ENCODE results near the gene RNF39.

Gene RNF39

GRCh38 chr6:30063315-30063714 lies 12.3 kb downstream of the RNF39 start:
- Histone ChIP-seq H4K20me1 (ENCODE audit: insufficient read depth, low read length) (no peaks in the 10 kb centered on the region), H3K9me2 (ENCODE audit: low read depth, low read length) (no peaks in the 10 kb centered on the region), H3K27me3 (ENCODE audit: insufficient read depth, low read length) (no peaks in the 10 kb centered on the region), H3K9ac (ENCODE audit: low read length) (no peak overlapping the region), H3K79me2 (ENCODE audit: insufficient read depth, low read length) (peaks cover 7% of the 10 kb centered on the region; the same call in 1 of the 2 replicates), H3F3A (ENCODE audit: insufficient read depth, low read length) (no peaks in the 10 kb centered on the region), H3K36me3 (ENCODE audit: insufficient read depth, low read length) (peaks cover 19% of the 10 kb centered on the region; the same call in 1 of the 2 replicates), H3K4me2 (ENCODE audit: low read length) (peak overlapping the region; percentile 20; the same call in 1 of the 2 replicates), H2AFZ (ENCODE audit: low read length) (no peak overlapping the region), H3K9me3 (ENCODE audit: low read length) (no peaks in the 10 kb centered on the region), H3K4me3 (ENCODE audit: low read depth, low read length, poor library complexity, severe bottlenecking) (no peak overlapping the region), H3K4me1 (ENCODE audit: insufficient read depth, low read length, severe bottlenecking) (peaks cover 52% of the 10 kb centered on the region), H3K27ac (ENCODE audit: low read depth, low read length, poor library complexity, severe bottlenecking) (no peak overlapping the region)
- TF ChIP-seq CTCF (IDR thresholded peaks at IDR 0.05; ENCODE audit: low read length) = no peak
- no peak for TF ChIP-seq EZH2 (IDR thresholded peaks at IDR 0.05; ENCODE audit: borderline replicate concordance, low read length)

GRCh38 chr6:30062471-30063178 lies 12.9 kb downstream of the RNF39 start:
- H3K27me3 ChIP-seq (ENCODE audit: insufficient read depth, low read length) = no peaks in the 10 kb centered on the region
- H3K4me2 ChIP-seq (ENCODE audit: low read length) = peak overlapping the region; percentile 92
- H3K27ac ChIP-seq (ENCODE audit: low read depth, low read length, poor library complexity, severe bottlenecking) = peak overlapping the region; percentile 66
- H3K36me3 ChIP-seq (ENCODE audit: insufficient read depth, low read length) = peaks cover 23% of the 10 kb centered on the region; the same call in 1 of the 2 replicates
- no peak overlapping the region for H2AFZ ChIP-seq (ENCODE audit: low read length)
- TF ChIP-seq EZH2 (IDR thresholded peaks at IDR 0.05; ENCODE audit: borderline replicate concordance, low read length) = no peak
- TF ChIP-seq CTCF (IDR thresholded peaks at IDR 0.05; ENCODE audit: low read length) = no peak
- H3K4me1 ChIP-seq (ENCODE audit: insufficient read depth, low read length, severe bottlenecking) = peaks cover 46% of the 10 kb centered on the region
- H3K79me2 ChIP-seq (ENCODE audit: insufficient read depth, low read length) = peaks cover 2% of the 10 kb centered on the region; the same call in 1 of the 2 replicates
- peak overlapping the region; percentile 92 for H3K4me3 ChIP-seq (ENCODE audit: low read depth, low read length, poor library complexity, severe bottlenecking)
- peak overlapping the region; percentile 96 for H3K9ac ChIP-seq (ENCODE audit: low read length)
- no peaks in the 10 kb centered on the region for H4K20me1 ChIP-seq (ENCODE audit: insufficient read depth, low read length)
- no peaks in the 10 kb centered on the region for H3K9me2 ChIP-seq (ENCODE audit: low read depth, low read length)
- H3F3A ChIP-seq (ENCODE audit: insufficient read depth, low read length) = no peaks in the 10 kb centered on the region
- H3K9me3 ChIP-seq (ENCODE audit: low read length) = no peaks in the 10 kb centered on the region

GRCh38 chr6:30061858-30062458 lies 13.6 kb downstream of the RNF39 start:
- peak overlapping the region; percentile 92 for H3K4me3 ChIP-seq (ENCODE audit: low read depth, low read length, poor library complexity, severe bottlenecking)
- H3K4me1 ChIP-seq (ENCODE audit: insufficient read depth, low read length, severe bottlenecking) = peaks cover 43% of the 10 kb centered on the region
- peak overlapping the region; percentile 51; the same call in 1 of the 2 replicates for H2AFZ ChIP-seq (ENCODE audit: low read length)
- no peaks in the 10 kb centered on the region for H3F3A ChIP-seq (ENCODE audit: insufficient read depth, low read length)
- peaks cover 26% of the 10 kb centered on the region; the same call in 1 of the 2 replicates for H3K36me3 ChIP-seq (ENCODE audit: insufficient read depth, low read length)
- peak overlapping the region; percentile 92 for H3K4me2 ChIP-seq (ENCODE audit: low read length)
- no peaks in the 10 kb centered on the region for H3K9me3 ChIP-seq (ENCODE audit: low read length)
- H3K9ac ChIP-seq (ENCODE audit: low read length) = peak overlapping the region; percentile 96
- TF ChIP-seq CTCF (IDR thresholded peaks at IDR 0.05; ENCODE audit: low read length) (no peak), EZH2 (IDR thresholded peaks at IDR 0.05; ENCODE audit: borderline replicate concordance, low read length) (no peak)
- H4K20me1 ChIP-seq (ENCODE audit: insufficient read depth, low read length) = no peaks in the 10 kb centered on the region
- peak overlapping the region; percentile 66 for H3K27ac ChIP-seq (ENCODE audit: low read depth, low read length, poor library complexity, severe bottlenecking)
- no peaks in the 10 kb centered on the region for H3K27me3 ChIP-seq (ENCODE audit: insufficient read depth, low read length)
- H3K9me2 ChIP-seq (ENCODE audit: low read depth, low read length) = no peaks in the 10 kb centered on the region
- no peaks in the 10 kb centered on the region; the same call in 1 of the 2 replicates for H3K79me2 ChIP-seq (ENCODE audit: insufficient read depth, low read length)

Measured in OCI-LY1 (cell line).